ENCODE measurements around the gene ETV6.

GRCh38 chr12:11834931-11835330 lies 185.5 kb downstream of the ETV6 start:
- TF ChIP-seq CTCF (optimal IDR thresholded peaks at IDR 0.05 in 1 of 3, IDR thresholded peaks at IDR 0.05 in 1 of 3, conservative IDR thresholded peaks at IDR 0.05 in 1 of 3; ENCODE audit: extremely low read depth in 1 of 3, insufficient read depth in 2 of 3, low read length in 3 of 3) (no peak), EZH2 (IDR thresholded peaks at IDR 0.05; ENCODE audit: low read length) (no peak)
